T follicular helper cell (primary cell): ENCODE measurements around the gene LIPG.
"Not testable (repeated sequence)": the region's sequence is repeated elsewhere in the genome, so short reads cannot be mapped to it uniquely, and the experiment has no call there.

Source experiments
- DNase-seq: peaks from one replicate; pipeline ENCODE4 v3.0.0-alpha.2; 2020; ENCODE audit warnings: low read depth
- total RNA-seq, 2 experiments: gene quantifications; one replicate each; lab custom pipeline; 2026; lab: John Stamatoyannopoulos, UW

The LIPG gene
- total RNA-seq = 0 to 0.56 reads per million in 2 experiments

GRCh38 chr18:49561289-49562193 lies at the start of gene LIPG:
LIPG (plus strand) TSS chr18:49562057; CDS start chr18:49562309, 252 bp downstream.
- DNase-seq = peak; percentile 4

- not testable (repeated sequence) for DNase-seq
Observed at GRCh38 chr18:49512876-49513275, 49.0 kb upstream of the LIPG start.

- DNase-seq = no peak
Observed at GRCh38 chr18:49514577-49514976, 47.3 kb upstream of the LIPG start.

- DNase-seq = not testable (repeated sequence)
Observed at GRCh38 chr18:49515003-49515402, 46.9 kb upstream of the LIPG start.

GRCh38 chr18:49515516-49515915 lies 46.3 kb upstream of the LIPG start:
- no peak for DNase-seq

GRCh38 chr18:49517483-49517882 lies 44.4 kb upstream of the LIPG start:
- DNase-seq = no peak

- no peak for DNase-seq
Observed at GRCh38 chr18:49519101-49519971, 42.5 kb upstream of the LIPG start.

GRCh38 chr18:49520661-49521145 lies 41.2 kb upstream of the LIPG start:
- no peak for DNase-seq

GRCh38 chr18:49521216-49521835 lies 40.5 kb upstream of the LIPG start:
- no peak for DNase-seq

GRCh38 chr18:49523580-49524093 lies 38.2 kb upstream of the LIPG start:
- DNase-seq = not testable (repeated sequence)

- no peak for DNase-seq
Observed at GRCh38 chr18:49524349-49524748, 37.5 kb upstream of the LIPG start.

- DNase-seq = no peak
Observed at GRCh38 chr18:49524951-49525350, 36.9 kb upstream of the LIPG start.

- DNase-seq = no peak
Observed at GRCh38 chr18:49525981-49526380, 35.9 kb upstream of the LIPG start.

GRCh38 chr18:49527631-49528327 lies 34.1 kb upstream of the LIPG start:
- no peak for DNase-seq

GRCh38 chr18:49529596-49529995 lies 32.3 kb upstream of the LIPG start:
- no peak for DNase-seq

GRCh38 chr18:49531678-49532153 lies 30.1 kb upstream of the LIPG start:
- DNase-seq = no peak

- no peak for DNase-seq
Observed at GRCh38 chr18:49534846-49535601, 26.8 kb upstream of the LIPG start.

- no peak for DNase-seq
Observed at GRCh38 chr18:49537232-49537896, 24.5 kb upstream of the LIPG start.

GRCh38 chr18:49544362-49544761 lies 17.5 kb upstream of the LIPG start:
- DNase-seq = no peak

- no peak for DNase-seq
Observed at GRCh38 chr18:49546278-49546677, 15.6 kb upstream of the LIPG start.
